NCI-H128 (cell line): ENCODE data around the gene ATXN7L3.

ENCODE experiments used
- DNase-seq: peaks from one replicate; lab custom pipeline; 2025; ENCODE audit not compliant: unreplicated experiment; lab: John Stamatoyannopoulos, UW

The ATXN7L3 gene

DNA sequence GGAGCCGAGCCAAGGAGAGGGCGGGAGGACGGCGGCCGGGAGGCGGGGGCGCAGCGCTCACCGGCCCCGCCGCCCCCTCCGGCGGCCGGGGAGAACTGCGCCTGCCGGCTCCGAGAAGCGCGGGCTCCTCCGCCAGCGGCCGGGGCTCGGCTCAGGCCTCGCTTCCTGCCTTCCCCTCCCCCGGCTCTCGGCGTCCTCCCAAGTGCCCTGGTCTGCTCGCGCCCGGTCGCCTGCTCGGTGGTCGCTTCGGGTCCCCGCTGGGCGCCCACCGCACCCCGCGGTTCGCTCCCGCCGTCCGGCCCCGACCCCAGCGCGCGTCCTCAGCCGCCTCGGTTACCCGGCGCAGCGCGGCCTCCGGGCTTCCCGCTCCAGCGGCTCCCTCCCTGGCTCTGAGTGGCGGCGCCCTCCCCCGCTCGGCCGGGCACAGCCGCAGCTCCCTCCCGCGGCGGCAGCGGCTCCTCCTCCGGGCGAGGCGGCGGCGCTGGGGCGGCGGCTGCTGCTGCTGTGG is 19.5 kb upstream of the ATXN7L3 start:
- no peak for DNase-seq

DNA sequence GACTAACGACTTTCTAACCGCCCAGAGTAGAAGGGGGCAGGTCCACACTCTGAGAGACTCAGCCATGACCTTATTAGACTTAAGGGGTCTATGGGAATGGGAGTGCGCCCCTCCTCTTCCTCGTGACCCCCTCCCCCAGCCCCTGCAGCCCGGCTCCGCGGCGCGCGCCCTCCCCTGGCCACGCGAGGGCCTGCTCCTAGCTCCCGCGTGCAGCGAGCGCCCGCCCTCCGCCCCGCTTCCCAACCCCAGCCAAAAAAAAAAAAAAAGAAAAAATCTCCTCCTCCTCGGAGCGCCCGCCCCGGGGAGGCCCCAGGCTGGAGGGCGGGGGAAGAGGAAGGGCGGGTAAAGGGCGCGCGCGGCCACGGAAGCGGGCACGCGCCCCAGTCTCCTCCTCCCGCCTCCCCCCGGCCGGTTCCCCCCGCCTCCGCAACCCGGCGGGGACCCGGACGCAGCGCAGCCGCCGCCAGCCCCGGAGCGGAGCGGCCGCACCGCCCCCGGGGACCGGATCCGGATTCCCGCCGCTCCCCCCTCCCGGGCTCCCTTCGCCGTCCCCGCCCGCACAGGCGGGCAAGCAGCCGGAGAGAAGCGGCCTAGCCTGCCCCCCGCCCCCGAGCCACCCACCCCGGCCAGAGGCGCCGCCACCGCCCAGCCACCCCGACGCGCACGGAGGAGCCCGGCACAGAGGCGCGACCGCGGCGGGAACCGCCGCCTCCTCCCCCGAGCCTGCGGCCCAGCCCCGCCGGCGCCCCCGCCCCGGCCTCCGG is 18.8 kb upstream of the ATXN7L3 start:
- peak; percentile 76 for DNase-seq

DNA sequence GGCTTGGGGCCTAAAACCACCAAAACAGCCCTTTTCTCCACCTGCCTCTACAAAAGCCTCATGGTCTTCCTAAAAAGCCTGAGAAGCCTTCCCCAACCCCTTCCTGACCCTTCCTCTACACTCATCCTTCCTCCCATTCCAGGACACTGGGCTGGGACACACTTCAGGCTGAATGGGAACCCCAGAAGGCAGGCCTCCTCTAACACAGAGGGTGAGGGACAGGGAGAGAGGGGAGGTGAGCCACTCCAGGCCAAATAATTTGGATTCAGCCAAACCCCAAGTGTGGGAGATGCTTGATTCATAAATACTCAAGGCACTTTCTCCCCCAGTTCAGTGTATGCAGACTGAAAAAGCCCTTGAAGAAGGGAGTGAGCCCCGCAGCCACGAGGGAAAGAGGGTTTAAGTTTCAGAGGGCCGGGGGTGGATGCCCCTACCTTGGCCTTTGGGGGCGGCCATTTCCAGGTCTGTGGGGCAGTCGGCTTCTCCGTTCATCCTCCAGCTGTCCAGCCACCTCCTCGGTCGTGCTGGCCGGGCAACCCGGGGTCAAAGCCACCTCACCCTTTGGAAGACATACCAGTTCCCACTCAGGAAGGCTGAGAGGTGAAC is 18.2 kb upstream of the ATXN7L3 start:
- no peak for DNase-seq

DNA sequence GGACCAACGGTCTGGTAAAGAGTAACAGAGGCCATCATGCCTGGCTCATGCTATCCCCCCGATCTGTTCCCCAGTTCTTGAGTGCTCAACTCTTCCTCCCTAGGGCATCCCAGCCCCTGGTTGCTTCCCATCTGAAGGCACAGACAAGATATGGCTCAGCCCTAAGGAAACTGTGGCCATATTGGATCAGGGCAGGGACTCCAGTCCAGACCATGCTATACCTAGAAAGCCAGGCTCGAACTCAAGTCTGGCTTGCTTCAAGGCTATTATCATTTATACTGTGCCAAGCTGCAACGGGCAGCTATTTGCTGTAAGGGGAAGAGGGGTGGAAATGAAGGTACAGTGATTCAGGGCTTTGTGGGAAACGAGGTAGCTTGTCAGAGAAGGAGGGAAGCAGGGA is 17.0 kb upstream of the ATXN7L3 start:
- DNase-seq = no peak

DNA sequence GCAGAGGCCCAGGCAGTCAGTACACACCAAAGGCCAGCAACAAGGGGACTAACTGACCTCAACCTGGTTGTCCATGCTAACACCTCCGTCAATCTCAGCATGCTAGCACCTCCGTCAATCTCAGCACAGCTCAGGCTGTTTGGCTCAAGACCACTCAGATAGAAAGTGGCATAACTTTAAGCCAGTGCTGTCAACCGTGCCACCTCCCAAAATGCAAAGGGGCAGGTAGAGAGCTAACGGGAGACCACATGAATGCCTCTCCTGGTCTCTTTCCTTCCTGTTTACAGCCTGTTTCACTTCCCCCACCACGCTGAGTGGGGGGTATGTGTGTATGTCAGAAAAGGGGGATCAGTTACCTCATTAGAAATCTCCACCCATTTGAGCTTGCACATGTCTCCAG is 16.5 kb upstream of the ATXN7L3 start:
- no peak for DNase-seq

DNA sequence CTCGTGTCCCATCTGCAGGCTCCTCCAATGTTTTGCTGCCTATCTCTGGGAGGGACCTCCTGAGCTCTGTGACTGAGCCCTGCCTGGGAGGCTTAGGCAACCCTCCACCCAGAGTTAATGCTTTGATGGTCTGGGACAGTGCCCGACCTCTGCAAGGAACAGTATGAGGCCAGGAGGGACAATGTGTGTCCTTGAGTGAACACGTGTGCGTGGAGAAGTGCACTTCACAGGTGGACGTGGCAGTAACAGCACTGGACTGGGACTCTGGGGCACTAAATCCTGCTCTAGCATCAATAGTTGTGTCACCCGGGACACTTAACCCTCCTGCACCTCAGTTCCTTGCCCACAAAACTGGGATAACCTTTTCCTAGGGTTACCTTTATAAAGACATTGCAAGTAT is 15.2 kb upstream of the ATXN7L3 start:
- DNase-seq = no peak

DNA sequence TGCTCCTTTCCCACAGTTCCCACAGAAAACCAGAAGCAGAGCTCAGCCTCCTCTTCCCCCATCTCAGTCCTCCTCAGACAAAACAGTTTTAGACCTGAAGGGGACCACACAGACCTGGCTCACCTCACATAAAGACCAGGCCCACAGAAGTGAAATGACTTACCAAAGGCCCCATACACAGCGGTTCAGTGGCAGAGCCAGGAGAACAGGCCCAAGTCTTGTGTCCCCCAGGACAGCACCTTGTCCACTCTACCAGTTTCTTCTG is 14.5 kb upstream of the ATXN7L3 start:
- no peak for DNase-seq

DNA sequence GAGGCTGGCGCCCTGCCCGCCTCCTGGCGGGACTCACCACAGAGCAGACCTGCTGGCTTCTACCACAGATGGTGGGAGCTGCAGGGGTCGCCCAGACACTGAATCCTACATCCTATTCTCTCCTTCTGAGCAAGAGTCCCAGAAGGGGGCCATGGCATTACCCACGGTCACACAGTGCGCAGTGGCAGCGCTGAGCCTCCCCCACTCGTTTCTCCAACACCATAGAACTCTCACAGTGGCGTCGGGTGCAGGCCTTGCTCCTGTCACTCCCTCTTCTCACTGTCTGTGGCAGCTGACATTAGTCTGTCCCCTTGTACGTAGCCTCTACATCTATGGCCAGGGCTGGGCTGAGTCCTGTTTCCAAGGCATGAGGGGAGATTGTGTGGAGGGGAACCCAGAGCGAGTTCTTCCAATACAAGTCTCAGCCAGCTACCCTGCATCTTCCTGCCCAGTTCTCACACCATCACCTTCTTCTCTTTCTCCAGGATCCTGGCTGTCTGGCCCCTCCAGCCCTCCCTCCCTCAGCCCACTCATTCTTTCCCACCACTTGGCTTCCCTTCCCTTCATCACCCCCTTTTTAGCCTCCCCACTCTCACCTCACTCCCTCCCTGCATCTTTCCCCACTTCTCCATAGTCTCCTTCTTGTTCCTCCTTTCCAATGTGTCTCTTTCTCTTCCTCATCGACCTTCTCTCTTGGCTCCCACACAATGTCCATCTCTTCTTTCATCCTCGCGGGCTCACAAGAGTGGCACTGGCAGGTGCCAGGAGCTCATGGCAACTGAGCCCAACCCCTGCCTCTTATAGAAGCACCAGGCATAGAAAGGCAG is 13.9 kb upstream of the ATXN7L3 start:
- no peak for DNase-seq

DNA sequence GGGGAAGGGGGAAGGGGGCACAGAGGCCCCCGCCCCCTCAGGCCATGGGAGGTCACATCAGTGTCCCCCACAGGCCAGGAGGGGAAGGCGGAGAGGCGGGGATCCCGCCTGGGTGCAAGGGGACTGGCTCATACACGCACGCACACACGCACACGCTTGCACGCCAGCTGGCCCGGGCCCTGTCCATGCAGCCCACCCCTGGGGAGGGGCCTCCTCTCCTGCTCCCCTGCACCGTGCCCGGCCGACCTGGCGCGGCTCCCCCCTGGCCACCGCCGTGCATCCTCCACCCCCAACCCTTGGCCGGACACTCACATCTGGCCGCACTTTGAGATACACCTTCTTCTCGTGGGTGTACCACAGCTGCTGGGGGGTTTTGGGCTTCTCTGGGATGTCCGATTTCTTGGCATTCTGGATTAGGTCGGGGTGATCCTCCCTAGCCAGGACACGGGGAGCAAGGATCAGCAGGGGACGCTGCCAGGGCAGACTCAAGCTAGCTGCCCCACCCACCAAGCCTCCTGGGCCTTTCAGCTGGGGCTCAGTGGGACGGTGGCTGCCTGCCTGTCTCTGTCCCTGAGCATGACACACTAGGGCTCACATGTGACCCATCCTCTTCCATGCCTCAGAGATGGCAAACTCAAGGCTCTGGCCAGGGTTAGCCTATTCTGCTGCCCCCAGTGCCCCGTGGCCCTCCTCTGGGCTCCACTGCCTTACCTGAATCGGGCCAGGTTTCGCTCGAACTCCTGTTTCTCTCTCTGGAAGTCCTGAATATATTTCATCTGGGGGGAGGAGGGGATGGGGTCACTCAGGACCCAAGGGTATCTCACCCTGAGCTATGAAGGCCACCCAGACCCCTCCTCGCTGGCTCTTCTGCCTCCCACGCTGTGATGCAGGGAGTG is 13.1 kb upstream of the ATXN7L3 start:
- DNase-seq = no peak

DNA sequence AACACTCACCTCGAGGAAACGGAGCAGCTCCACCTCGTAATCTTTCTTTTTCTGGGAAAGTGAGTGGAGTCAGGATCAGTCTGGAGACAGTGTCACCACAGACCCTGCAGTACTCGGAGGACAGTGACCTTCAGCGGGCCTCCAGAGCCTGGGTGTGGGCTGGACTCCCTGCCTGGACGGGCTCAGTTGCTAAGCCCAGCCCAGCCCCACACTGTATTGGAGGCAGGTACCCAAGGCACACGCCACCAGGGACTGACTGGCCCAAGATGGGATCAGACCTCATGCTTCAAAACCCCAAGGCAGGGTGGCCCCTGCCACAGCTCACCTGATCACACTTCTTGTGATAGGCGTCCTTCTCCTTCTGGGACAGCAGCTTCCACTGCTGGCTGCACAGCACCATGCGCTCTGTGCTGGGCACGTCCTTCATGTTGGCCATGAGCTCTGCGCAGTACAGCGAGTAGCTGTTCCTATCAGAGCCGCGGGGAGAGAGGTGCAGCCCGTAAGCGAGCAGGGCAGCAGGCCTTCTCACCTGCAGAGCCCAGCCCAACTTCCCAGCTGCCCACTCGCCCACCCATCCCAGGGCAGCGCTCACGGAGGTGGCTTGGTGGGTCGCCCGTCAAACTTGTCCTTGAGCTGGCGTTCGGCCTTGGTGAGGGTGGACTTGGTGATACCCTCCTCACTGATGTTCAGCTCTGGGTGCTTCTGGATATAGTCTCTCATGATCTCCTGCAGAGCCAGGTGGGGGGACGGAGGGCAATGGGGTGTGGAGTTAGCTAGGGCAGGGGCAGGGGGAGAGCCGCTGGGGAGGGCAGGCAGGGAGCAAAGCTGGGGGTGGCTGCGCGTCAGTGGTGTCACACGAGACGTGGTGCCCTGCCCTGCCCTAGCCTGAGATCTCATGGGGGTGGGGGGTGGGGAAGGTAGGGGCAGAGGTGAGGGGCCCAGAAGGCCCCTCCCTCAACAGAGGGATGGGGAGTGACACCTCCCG is 11.9 kb upstream of the ATXN7L3 start:
- no peak for DNase-seq

DNA sequence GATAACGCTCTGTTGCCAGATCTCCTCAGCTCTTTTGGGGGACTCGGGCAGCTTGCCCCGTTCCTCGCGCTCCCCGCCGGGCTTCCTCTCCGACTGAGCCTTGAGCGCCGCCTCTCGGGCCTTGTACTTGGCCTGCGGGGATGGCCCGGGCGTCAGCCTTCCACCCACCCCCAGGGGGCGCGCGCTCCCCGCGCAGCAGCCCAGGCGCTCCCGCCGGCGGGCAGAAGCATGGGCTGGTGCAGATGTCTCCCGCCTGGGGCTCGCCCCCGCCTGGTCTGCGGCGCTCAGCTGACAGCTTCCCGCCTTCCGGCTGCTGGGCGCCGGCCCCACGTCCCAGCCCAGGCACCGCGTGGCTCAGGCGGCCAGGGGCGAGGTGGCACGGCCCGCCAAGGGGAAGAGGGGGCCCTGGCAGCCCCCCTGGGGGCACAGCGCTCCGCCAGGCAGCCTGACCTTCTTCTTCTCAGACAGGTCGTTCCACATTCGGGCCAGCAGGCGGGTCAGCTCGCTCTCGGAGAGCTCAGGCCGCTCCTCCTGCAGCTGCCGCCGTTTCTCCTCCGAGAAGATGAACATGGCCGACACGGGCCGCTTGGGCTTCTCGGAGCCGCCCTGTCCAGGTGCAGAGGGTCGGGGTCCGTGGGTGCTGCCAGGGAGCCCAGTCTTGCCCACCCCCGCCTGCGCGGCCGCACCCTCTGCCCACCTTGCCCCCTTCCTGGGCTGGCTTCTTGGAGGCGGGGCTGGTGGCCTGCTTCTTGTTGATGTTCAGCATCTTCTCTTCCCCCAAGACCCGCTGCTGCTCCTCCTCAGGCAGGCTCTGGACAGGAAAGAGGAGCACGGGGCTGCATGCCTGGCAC is 10.9 kb upstream of the ATXN7L3 start:
- no peak for DNase-seq

DNA sequence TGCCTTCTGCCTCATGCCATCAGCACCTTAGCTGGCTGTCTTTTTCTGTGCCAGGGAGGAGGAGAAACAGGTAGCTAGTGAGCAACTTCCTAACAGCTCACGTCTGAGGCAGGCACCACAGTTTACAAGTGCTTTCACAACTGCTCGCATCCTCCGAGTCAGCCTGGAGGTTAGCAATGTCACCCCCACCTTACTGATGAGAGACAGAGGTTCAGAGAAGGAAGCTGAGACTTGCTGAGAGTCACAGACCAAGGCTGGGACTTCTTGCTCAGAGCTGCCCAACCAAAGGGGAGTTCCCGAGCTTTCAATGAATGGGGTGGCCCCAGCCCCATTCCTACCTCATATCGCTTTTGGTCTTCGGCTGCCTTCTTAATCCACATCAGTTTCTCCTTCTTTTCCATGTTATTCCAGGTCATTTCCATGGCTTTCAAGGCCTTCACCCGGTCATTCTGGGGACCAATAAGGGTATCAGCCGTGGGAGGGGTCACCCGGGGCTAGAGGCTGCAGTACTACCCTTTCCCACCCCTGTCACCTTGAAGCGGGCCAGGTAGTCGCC is 10.2 kb upstream of the ATXN7L3 start:
- DNase-seq = no peak

DNA sequence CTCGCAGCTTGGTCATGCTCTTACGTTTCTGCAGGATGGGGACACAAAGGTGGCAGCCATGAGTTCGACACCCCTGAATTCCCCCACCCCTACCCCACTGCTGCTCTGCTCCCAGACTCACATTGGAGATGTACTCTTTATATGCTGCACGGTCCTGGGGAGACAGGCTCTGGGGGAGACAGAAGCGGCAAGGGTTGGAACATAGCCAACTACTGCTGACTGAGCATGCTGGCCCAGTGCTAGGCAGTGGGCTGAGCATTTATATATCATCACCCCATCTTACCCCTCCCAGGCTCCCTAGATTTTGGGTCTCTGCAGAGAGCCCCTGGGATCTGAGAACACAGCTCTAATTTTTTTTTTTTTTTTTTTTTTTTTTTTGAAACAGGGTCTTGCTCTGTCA is 8.1 kb upstream of the ATXN7L3 start:
- DNase-seq = no peak

DNA sequence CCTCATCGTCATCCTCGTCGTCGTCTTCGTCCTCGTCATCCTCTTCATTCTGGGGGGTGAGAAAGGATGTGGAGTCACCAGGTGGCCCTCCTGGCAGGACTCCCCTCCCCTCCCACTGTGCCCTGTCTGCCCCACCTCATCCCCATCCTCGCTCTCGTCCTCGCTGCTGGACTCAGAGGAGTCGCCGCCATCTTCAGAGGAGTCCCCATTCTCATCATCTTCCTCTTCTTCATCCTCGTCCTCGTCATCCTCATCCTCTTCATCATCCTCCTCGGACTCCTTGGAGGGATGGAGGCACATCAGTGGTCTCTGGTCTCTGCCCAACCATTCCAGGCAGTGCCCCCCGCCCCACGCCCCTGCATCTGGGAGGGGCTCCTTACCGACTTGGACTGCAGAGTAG is 7.6 kb upstream of the ATXN7L3 start:
- no peak for DNase-seq

DNA sequence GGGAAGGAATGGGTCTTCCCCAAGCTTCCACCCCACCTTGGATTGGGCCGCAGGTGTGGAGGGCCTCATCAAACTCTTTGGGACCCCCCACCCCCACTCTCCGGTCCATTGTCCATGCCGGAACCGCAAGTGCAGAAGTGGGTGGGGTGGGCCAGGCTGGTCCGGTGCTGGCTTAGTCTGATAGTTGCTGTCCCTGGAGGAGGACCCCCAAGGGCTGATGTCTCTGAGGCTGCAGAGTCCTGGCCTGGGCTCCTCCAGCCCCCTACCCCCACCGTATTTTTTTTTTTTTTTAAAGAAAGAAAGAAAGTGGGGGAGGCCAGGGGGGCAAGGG is 7.1 kb upstream of the ATXN7L3 start:
- DNase-seq = no peak

DNA sequence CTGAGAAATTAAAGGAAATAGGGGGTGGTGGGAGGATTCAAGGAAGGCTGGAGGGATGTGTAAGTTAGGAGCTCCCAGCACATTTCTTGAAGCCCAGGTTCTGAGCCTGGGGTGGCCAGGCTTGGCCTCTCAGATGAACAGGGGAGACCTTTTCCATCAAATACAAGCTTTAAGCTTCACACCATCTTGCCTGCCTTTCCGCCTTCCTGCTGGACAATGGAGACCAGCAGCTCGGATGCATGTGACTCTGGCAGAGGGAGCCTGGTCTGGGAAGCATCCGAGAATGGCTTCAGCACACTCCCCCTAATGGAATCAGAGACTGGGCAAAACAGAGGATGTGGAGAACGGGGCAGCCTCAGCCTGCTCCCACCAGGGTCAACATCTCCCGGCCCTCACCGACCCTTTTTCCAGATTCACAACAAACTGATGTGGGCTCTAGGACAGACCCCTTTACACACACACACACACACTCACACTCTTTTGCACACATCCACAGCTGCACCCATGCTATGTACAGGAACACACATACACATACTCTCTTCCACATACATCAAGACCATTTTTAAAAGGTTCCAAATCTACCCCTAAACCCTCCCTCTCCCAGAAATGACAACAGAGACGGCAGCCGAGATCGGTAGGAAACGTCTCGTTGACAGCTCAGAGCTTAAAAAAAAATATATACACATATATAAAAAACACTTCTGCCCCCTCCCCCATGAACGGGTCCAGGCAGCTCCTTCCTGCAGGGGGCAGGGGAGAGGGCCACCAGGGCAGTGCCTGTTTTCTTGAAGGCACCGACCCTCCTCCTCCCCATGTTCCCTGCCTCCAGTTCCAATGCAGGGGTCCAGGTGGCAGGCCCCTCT is 6.5 kb upstream of the ATXN7L3 start:
- DNase-seq = no peak

DNA sequence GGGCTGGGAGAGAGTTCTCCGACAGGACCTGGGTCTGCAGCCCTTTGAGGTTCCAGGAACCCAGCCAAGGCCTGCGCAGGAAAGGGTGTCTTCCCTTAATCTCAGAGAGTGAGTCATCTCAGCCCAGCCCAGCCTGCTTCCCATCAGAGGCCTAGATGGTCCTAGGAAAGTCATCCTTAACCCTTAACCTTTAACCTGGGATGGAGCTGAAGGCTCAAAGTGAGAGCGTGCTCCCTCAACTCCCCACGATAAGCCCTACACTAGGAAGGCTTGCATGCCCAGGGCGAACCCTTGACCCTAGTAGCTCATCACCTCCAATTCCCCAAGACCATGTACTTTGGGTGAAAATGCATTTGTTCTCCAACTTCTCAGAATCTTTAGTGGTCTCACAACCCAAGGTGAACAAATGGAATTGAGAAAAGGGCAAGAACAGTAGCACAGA is 4.8 kb upstream of the ATXN7L3 start:
- DNase-seq = no peak
